Measurements from ENCODE around the gene EMID1.

EMID1 gene

GRCh38 chr22:29214232-29214631, 8.5 kb downstream of the EMID1 start:
- DNase-seq (ENCODE audit: low spot score), result no peak
- in situ Hi-C loops (cut with MboI; ENCODE audit: low pct_unique_long_range_greater_than_20kb, low sequenced_read_pairs, unreplicated experiment), result no loop called here
- TF ChIP-seq, protein P1, sequence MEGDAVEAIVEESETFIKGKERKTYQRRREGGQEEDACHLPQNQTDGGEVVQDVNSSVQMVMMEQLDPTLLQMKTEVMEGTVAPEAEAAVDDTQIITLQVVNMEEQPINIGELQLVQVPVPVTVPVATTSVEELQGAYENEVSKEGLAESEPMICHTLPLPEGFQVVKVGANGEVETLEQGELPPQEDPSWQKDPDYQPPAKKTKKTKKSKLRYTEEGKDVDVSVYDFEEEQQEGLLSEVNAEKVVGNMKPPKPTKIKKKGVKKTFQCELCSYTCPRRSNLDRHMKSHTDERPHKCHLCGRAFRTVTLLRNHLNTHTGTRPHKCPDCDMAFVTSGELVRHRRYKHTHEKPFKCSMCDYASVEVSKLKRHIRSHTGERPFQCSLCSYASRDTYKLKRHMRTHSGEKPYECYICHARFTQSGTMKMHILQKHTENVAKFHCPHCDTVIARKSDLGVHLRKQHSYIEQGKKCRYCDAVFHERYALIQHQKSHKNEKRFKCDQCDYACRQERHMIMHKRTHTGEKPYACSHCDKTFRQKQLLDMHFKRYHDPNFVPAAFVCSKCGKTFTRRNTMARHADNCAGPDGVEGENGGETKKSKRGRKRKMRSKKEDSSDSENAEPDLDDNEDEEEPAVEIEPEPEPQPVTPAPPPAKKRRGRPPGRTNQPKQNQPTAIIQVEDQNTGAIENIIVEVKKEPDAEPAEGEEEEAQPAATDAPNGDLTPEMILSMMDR (IDR thresholded peaks at IDR 0.05; ENCODE audit: extremely low read depth, insufficient read depth, missing control alignments), result no peak

- in situ Hi-C loops (cut with MboI; ENCODE audit: low pct_unique_long_range_greater_than_20kb, low sequenced_read_pairs, unreplicated experiment), result no loop called here
- TF ChIP-seq, protein P1 (IDR thresholded peaks at IDR 0.05; ENCODE audit: extremely low read depth, insufficient read depth, missing control alignments), result no peak
- DNase-seq (ENCODE audit: low spot score), result no peak
Observed at GRCh38 chr22:29215012-29215860, 9.5 kb downstream of the EMID1 start.

GRCh38 chr22:29216011-29216872, 10.5 kb downstream of the EMID1 start:
- TF ChIP-seq, protein P1 (IDR thresholded peaks at IDR 0.05; ENCODE audit: extremely low read depth, insufficient read depth, missing control alignments), result no peak
- DNase-seq (ENCODE audit: low spot score), result no peak
- in situ Hi-C loops (cut with MboI; ENCODE audit: low pct_unique_long_range_greater_than_20kb, low sequenced_read_pairs, unreplicated experiment), result no loop called here

DNA sequence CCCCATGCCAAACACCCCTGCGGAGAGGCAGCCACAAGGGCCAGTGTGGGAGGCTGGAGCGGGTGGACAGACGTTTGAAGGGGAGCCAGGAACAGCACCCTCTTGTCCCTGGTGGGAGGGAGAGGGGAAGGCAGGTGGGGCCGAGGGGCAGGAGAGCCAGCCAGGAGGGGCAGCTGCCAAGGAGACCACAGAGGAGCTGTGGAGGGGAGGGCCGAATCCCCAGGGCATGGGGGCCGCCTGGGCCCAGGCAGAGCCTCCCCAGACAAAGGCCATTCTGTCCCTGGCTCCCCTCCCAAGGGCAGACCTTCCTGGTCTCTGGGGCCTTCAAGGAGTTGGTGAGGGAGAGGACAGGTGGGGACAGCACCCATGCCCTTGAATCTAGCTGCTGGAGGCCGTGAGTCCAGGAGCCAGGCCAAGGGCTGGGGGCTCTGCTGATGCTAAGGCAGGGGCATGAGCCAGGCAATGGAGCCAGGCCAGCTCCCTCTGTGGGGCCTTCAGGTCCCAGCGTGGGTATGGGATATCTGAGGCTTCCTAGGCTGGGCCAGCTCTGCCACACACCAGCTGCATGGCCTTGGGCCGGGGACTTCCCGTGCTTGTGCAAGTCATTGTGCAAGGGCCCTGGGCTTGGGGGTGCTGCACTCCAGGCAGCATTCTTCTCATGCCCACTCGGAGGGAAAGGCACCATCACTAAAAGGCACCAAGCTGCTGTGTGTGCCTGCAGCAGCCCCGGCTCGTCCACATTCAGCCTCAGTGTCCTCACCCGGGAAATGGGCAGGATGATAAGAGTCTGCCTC, 11.4 kb downstream of the EMID1 start:
- in situ Hi-C loops (cut with MboI; ENCODE audit: low pct_unique_long_range_greater_than_20kb, low sequenced_read_pairs, unreplicated experiment), result no loop called here
- DNase-seq (ENCODE audit: low spot score), result no peak
- TF ChIP-seq, protein P1 (IDR thresholded peaks at IDR 0.05; ENCODE audit: extremely low read depth, insufficient read depth, missing control alignments), result no peak

DNA sequence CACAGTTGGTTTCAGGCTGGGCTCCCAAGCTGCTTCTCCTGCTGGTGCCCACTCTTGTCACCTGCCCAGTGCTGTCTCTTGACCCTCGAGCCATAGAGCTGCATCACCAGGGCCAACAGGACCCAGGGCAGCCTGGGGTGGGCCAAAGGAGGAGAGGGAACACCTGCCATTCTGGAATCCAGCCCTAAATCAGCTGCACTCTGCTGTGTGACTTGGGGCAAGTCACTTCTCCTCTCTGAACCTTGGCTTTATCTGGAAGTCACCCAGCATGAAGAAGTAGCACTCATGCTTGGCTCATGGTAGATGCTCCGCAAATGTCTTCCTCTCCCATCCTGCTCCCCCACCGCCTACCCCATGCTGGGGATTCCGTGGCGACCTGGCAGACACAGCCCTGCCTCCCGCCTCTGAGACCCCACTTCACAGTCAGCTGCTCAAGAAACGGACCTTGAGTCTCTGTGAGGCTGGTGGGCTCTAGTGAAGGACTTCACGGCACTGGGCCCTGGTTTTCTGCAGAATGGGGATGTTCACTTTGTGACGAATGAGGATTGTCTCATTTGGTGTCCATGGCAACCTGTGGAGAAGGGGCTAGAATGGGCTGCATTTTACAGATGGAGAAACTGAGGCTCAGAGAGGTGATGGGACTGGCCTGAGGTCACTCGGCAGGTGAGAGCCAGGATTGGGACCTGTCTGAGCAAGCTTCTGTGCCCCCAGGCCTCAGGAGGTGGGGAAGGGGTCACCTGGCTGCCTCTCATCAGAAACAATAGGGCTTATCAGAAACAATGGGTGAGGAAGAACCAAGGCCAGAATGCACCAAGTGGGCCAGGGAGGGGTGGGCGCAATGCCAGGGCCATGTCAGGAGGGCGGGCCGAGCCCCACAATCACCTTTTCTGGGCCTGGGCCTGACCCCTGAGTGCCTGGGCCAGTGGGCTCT, 12.4 kb downstream of the EMID1 start:
- in situ Hi-C loops (cut with MboI; ENCODE audit: low pct_unique_long_range_greater_than_20kb, low sequenced_read_pairs, unreplicated experiment), result no loop called here
- TF ChIP-seq, protein P1 (IDR thresholded peaks at IDR 0.05; ENCODE audit: extremely low read depth, insufficient read depth, missing control alignments), result no peak
- DNase-seq (ENCODE audit: low spot score), result no peak
